OCI-LY3 (cell line): ENCODE measurements around the gene UNC5A.

Experiments
- H2AFZ ChIP-seq: fragments of 200-600, 300-600 bp; shearing (Covaris generic); 2 replicates; pipeline ENCODE4 v1.6.0; 2014; ENCODE audit warnings: antibody characterized with exemption, low read depth, low read length
- H3K27ac ChIP-seq: fragments of 200-600, 300-600 bp; sonication (generic); 2 replicates; pipeline ENCODE4 v1.5.1; 2014; ENCODE audit warnings: mild to moderate bottlenecking, low read length, moderate library complexity, mixed read lengths
- H3K27me3 ChIP-seq: fragments of 200-600, 300-600 bp; sonication (generic); 2 replicates; pipeline ENCODE4 v1.6.1; 2014; ENCODE audit warnings: low read depth, low read length, mixed read lengths
- H3K36me3 ChIP-seq: fragments of 200-600, 300-600 bp; sonication (generic); replicated peaks from 2 replicates; pipeline ENCODE3; 2014; ENCODE audit warnings: low read depth, low read length, mixed read lengths
- H3K4me1 ChIP-seq: fragments of 300-600, 200-600 bp; sonication (generic); 2 replicates; pipeline ENCODE4 v1.6.1; 2014; ENCODE audit warnings: low read length, mixed read lengths
- H3K4me2 ChIP-seq: fragments of 200-600, 300-600 bp; sonication (generic); 2 replicates; pipeline ENCODE4 v1.6.1; 2014; ENCODE audit warnings: low read length, mixed read lengths
- H3K4me3 ChIP-seq: fragments of 300-600, 200-600 bp; sonication (generic); 2 replicates; pipeline ENCODE4 v1.5.1; 2014; ENCODE audit warnings: antibody characterized with exemption, mild to moderate bottlenecking, low read length, moderate library complexity
- H3K79me2 ChIP-seq: fragments of 300-600, 200-600 bp; shearing (Covaris generic); 2 replicates; pipeline ENCODE4 v1.6.1; 2014; ENCODE audit warnings: mild to moderate bottlenecking, low read length, mixed read lengths
- H3K9ac ChIP-seq: fragments of 300-600, 200-600 bp; shearing (Covaris generic); 2 replicates; pipeline ENCODE4 v1.6.0; 2014; ENCODE audit warnings: mild to moderate bottlenecking, low read length, moderate library complexity
- H3K9me3 ChIP-seq: fragments of 200-600, 300-600 bp; shearing (Covaris generic); 2 replicates; pipeline ENCODE4 v1.6.1; 2014; ENCODE audit warnings: low read length, mixed read lengths; ENCODE audit not compliant: insufficient read depth
- H4K20me1 ChIP-seq: fragments of 200-600, 300-600 bp; sonication (generic); 2 replicates; pipeline ENCODE4 v1.6.1; 2016; ENCODE audit warnings: low read length, mixed read lengths; ENCODE audit not compliant: insufficient read depth
- EZH2phosphoT487 ChIP-seq: fragments of 200-600 bp; shearing (Covaris generic); IDR thresholded peaks from 2 replicates; pipeline ENCODE4 v1.6.1; 2018; ENCODE audit warnings: antibody characterized with exemption, mixed run types, low read depth
- TF ChIP-seq, protein P1 (sequence below): fragments of 200-600, 300-600 bp; sonication (generic); IDR thresholded peaks from 2 replicates; pipeline ENCODE4 v1.5.1; 2014; ENCODE audit warnings: antibody characterized with exemption, low read length, low read depth

UNC5A gene

DNA sequence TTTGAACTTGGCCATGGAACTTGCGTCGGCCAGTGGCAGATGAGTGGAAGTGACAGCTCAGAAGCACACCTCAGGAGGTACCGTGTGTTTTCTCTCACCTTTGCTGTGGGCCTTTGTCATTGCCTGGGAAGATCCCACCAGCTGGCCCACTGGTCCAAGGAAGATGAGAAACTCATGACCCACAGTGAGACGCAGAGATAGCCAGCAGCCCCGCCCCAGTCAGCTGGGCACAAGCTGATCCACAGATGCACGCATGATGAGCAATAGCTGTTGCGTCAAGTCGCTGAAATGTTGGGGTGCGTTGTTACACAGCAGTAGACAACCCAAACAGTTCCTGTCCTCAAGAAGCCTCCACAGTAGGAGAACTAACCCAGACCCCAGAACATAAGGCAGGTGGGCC lies 30.8 kb upstream of the UNC5A start:
- H3K4me3 ChIP-seq, result no peak overlapping the region
- TF ChIP-seq EZH2phosphoT487, result no peak
- TF ChIP-seq, protein P1, sequence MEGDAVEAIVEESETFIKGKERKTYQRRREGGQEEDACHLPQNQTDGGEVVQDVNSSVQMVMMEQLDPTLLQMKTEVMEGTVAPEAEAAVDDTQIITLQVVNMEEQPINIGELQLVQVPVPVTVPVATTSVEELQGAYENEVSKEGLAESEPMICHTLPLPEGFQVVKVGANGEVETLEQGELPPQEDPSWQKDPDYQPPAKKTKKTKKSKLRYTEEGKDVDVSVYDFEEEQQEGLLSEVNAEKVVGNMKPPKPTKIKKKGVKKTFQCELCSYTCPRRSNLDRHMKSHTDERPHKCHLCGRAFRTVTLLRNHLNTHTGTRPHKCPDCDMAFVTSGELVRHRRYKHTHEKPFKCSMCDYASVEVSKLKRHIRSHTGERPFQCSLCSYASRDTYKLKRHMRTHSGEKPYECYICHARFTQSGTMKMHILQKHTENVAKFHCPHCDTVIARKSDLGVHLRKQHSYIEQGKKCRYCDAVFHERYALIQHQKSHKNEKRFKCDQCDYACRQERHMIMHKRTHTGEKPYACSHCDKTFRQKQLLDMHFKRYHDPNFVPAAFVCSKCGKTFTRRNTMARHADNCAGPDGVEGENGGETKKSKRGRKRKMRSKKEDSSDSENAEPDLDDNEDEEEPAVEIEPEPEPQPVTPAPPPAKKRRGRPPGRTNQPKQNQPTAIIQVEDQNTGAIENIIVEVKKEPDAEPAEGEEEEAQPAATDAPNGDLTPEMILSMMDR, result no peak
- H3K27me3 ChIP-seq, result peaks cover 13% of the 10 kb centered on the region; the same call in 1 of the 2 replicates

DNA sequence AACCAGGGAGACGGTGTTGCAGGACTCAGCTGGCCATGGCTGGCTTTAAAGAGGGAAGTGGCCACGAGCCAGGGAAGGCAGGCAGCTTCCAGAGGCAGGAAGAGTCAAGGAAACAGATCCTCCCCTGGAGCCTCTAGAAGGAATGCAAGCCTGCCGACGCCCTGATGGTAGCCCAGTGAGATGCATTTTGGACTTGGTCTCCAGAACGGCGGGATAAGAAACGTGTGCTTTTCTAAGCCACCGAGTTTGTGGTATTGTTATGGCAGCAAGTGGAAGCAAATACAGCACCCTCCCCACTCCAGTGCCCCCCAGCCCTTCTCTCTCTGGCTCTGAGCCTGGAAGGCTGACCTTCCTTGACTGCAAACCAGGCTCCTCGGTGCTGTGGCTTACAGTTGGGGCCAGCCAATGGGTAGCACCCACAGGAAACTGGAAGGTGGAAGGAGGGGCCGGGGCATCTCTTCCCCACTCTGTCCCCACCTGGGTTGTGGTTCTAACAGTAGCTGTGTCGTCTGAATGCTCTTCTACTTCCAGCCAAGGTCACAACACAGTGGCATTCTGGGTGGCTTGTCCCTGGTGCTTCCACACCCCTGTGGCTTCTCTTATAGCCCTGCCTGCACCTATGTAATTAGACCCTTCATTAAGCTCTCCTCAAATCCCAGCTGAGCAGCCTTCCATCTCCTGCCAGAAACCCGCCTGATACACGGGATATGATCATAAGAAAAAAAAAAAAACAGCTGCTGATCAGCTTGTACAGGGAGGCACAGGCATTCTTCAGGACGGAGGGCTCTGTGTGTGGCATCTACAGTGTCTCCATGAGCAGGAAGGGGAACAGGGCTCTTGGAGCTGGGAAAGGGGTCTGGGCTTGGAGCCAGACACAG lies 29.9 kb upstream of the UNC5A start:
- Histone ChIP-seq H3K27me3 (peaks cover 13% of the 10 kb centered on the region; the same call in 1 of the 2 replicates), H3K9ac (no peak overlapping the region), H3K36me3 (no peaks in the 10 kb centered on the region), H2AFZ (no peak overlapping the region), H3K4me3 (no peak overlapping the region), H3K27ac (no peak overlapping the region), H3K79me2 (no peaks in the 10 kb centered on the region), H3K9me3 (no peaks in the 10 kb centered on the region), H4K20me1 (no peaks in the 10 kb centered on the region), H3K4me2 (no peak overlapping the region), H3K4me1 (no peaks in the 10 kb centered on the region)
- TF ChIP-seq, protein P1, result no peak
- no peak for TF ChIP-seq EZH2phosphoT487

More for the DNA sequence above, 30.8 kb upstream of the UNC5A start:
- Histone ChIP-seq H4K20me1 (no peaks in the 10 kb centered on the region), H3K4me1 (no peaks in the 10 kb centered on the region), H3K9me3 (no peaks in the 10 kb centered on the region), H3K9ac (no peak overlapping the region), H3K36me3 (no peaks in the 10 kb centered on the region), H3K4me2 (no peak overlapping the region), H3K27ac (no peak overlapping the region), H2AFZ (no peak overlapping the region), H3K79me2 (no peaks in the 10 kb centered on the region)

DNA sequence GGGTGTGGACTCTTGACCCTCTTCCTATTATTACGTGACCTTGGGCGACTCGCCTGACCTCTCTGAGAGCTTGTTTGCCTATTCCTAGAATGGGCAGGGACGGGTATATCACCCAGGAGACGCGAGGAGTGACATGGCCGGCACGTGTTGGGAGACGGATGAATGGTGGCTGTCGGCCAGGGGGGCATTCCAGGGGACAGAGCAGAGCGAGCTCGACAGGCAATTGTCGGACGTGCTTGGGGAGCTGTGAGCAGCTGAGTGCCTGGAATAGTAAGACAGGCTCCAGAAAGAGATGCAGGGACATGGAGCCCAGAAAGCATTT lies 29.3 kb upstream of the UNC5A start:
- Histone ChIP-seq H3K36me3 (no peaks in the 10 kb centered on the region), H3K9me3 (no peaks in the 10 kb centered on the region), H3K4me1 (no peaks in the 10 kb centered on the region), H2AFZ (no peak overlapping the region), H3K27me3 (peaks cover 13% of the 10 kb centered on the region; the same call in 1 of the 2 replicates), H3K4me2 (no peak overlapping the region), H4K20me1 (no peaks in the 10 kb centered on the region), H3K27ac (no peak overlapping the region), H3K79me2 (no peaks in the 10 kb centered on the region), H3K9ac (no peak overlapping the region), H3K4me3 (no peak overlapping the region)
- TF ChIP-seq EZH2phosphoT487, result no peak
- TF ChIP-seq, protein P1, result no peak

DNA sequence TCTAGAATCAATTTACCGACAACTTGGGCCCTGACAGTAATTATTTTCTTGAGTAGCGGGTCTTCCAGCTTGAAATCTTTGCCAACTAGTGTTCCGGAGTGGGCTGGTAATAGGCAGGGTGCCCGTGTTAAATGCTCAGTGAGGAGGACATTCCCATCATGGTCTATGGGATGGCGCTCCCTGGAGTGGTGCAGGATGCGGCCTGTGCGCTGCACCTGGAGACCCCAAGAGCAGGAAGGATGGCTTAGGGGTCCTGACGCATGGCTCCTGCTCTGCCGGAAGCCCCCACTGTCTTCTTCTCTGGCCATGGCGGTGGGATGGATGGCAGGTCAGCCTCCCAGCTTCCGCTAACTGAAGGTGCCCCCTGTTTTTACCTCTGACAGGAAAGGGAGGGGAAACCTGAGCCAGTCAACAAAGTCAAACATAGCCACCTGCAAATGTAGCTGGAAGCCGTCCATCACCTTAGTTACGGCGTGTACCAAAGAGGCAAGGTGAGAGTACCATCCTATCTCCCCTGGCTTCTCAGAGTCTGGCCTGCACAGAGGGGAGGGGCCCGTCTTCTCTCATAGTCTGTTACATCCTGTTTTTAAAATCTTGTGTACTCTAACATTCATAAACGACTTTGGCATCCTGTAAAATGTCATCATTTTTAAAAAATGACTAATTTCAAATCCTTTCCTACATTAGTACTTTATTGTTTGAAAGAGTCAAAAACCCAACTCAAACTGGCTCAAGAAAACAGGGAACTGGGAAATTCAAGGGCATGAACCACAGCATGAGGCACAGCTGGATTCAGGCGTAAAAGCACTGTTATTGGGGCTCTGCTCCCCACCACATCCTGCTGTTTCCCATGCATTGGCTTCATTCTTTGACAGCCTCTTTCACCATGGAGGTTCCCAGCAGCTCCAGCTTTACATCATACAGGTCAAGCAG lies 28.5 kb upstream of the UNC5A start:
- Histone ChIP-seq H3K4me3 (no peak overlapping the region), H3K27me3 (peaks cover 13% of the 10 kb centered on the region; the same call in 1 of the 2 replicates), H3K4me1 (no peaks in the 10 kb centered on the region), H3K4me2 (no peak overlapping the region), H3K9ac (no peak overlapping the region), H2AFZ (no peak overlapping the region), H3K27ac (no peak overlapping the region), H3K36me3 (no peaks in the 10 kb centered on the region), H3K79me2 (no peaks in the 10 kb centered on the region), H4K20me1 (no peaks in the 10 kb centered on the region), H3K9me3 (no peaks in the 10 kb centered on the region)
- no peak for TF ChIP-seq EZH2phosphoT487
- TF ChIP-seq, protein P1, result no peak
